Measurements from ENCODE around the gene MSL1. TPM values are rescaled to one million over a fixed set of nuclear protein-coding genes. Genes with fewer than 3 reads are reported as not detected.

The MSL1 gene
- total RNA-seq, 2 donors from 2014 or later: 95.4 to 108 TPM

GRCh38 chr17:40122136-40122998 lies 596 bp downstream of the MSL1 start:
- Mint-ChIP-seq H3K27ac (no peak overlapping the region), H3K36me3 (ENCODE audit: low read depth) (peaks cover 22% of the 10 kb centered on the region), H3K4me1 (peaks cover 7% of the 10 kb centered on the region), H3K4me3 (peak overlapping the region; percentile 93), H3K27me3 (ENCODE audit: insufficient read depth) (peaks cover 37% of the 10 kb centered on the region), H3K9me3 (no peaks in the 10 kb centered on the region)
- 0% methylated on average over 10 to 80 of the region's 97 CpGs for WGBS, 2 experiments (ENCODE audit: insufficient coverage in 1 of 2, insufficient read length in 1 of 2)
- no peaks in the 10 kb centered on the region for H3K9me3 ChIP-seq (ENCODE audit: control insufficient read depth, low read length)
- H3K27me3 ChIP-seq (ENCODE audit: control insufficient read depth, insufficient read depth, low read length, poor library complexity, severe bottlenecking): peaks cover 32% of the 10 kb centered on the region
- DNase-seq: peak; percentile 89
- peak overlapping the region; percentile 66 for H3K9ac ChIP-seq (ENCODE audit: extremely low read depth, low read length, poor library complexity, severe bottlenecking)
- peak overlapping the region; percentile 92 for H3K4me3 ChIP-seq (ENCODE audit: low read length)
- H3K36me3 ChIP-seq (ENCODE audit: control insufficient read depth, insufficient read depth, low read length): peaks cover 17% of the 10 kb centered on the region
- no peaks in the 10 kb centered on the region for H3K4me1 ChIP-seq (ENCODE audit: control insufficient read depth, insufficient read depth, low read length)
- TF ChIP-seq CTCF (conservative IDR thresholded peaks at IDR 0.05): no peak
- peak overlapping the region; percentile 89 for H3K27ac ChIP-seq (ENCODE audit: low read depth, low read length)

- peak overlapping the region; percentile 68 for H3K27ac ChIP-seq (ENCODE audit: low read depth, low read length)
- DNase-seq: peak; percentile 92
- H3K9me3 ChIP-seq (ENCODE audit: control insufficient read depth, low read length): no peaks in the 10 kb centered on the region
- 0% methylated on average over 13 to 42 of the region's 43 CpGs for WGBS, 2 experiments (ENCODE audit: insufficient coverage in 1 of 2, insufficient read length in 1 of 2)
- H3K4me1 ChIP-seq (ENCODE audit: control insufficient read depth, insufficient read depth, low read length): no peaks in the 10 kb centered on the region
- H3K4me3 ChIP-seq (ENCODE audit: low read length): peak overlapping the region; percentile 86
- H3K36me3 ChIP-seq (ENCODE audit: control insufficient read depth, insufficient read depth, low read length): peaks cover 26% of the 10 kb centered on the region
- Mint-ChIP-seq H3K27me3 (ENCODE audit: insufficient read depth) (peaks cover 28% of the 10 kb centered on the region), H3K36me3 (ENCODE audit: low read depth) (peaks cover 29% of the 10 kb centered on the region), H3K27ac (peak overlapping the region; percentile 92), H3K4me1 (peaks cover 7% of the 10 kb centered on the region), H3K4me3 (peak overlapping the region; percentile 93), H3K9me3 (no peaks in the 10 kb centered on the region)
- peak; percentile 51 for TF ChIP-seq CTCF (conservative IDR thresholded peaks at IDR 0.05)
- peak overlapping the region; percentile 66 for H3K9ac ChIP-seq (ENCODE audit: extremely low read depth, low read length, poor library complexity, severe bottlenecking)
- peaks cover 23% of the 10 kb centered on the region for H3K27me3 ChIP-seq (ENCODE audit: control insufficient read depth, insufficient read depth, low read length, poor library complexity, severe bottlenecking)
Measured at GRCh38 chr17:40122999-40123810, 1.4 kb downstream of the MSL1 start.

- Mint-ChIP-seq H3K27ac (peak overlapping the region; percentile 92), H3K9me3 (no peaks in the 10 kb centered on the region)
- 0% methylated on average over 1 to 2 of the region's 2 CpGs for WGBS, 2 experiments (ENCODE audit: insufficient coverage in 1 of 2, insufficient read length in 1 of 2)
Measured at GRCh38 chr17:40123811-40124114, 2.0 kb downstream of the MSL1 start.

More at GRCh38 chr17:40123811-40124114, 2.0 kb downstream of the MSL1 start:
- H3K9me3 ChIP-seq (ENCODE audit: control insufficient read depth, low read length): no peaks in the 10 kb centered on the region
- Mint-ChIP-seq H3K4me3 (peak overlapping the region; percentile 93), H3K27me3 (ENCODE audit: insufficient read depth) (peaks cover 24% of the 10 kb centered on the region), H3K36me3 (ENCODE audit: low read depth) (peaks cover 29% of the 10 kb centered on the region), H3K4me1 (peaks cover 7% of the 10 kb centered on the region)
- H3K27ac ChIP-seq (ENCODE audit: low read depth, low read length): no peak overlapping the region
- H3K36me3 ChIP-seq (ENCODE audit: control insufficient read depth, insufficient read depth, low read length): peaks cover 29% of the 10 kb centered on the region
- no peak for DNase-seq
- H3K27me3 ChIP-seq (ENCODE audit: control insufficient read depth, insufficient read depth, low read length, poor library complexity, severe bottlenecking): peaks cover 20% of the 10 kb centered on the region
- peak overlapping the region; percentile 86 for H3K4me3 ChIP-seq (ENCODE audit: low read length)
- no peaks in the 10 kb centered on the region for H3K4me1 ChIP-seq (ENCODE audit: control insufficient read depth, insufficient read depth, low read length)
- peak overlapping the region; percentile 48 for H3K9ac ChIP-seq (ENCODE audit: extremely low read depth, low read length, poor library complexity, severe bottlenecking)
- TF ChIP-seq CTCF (conservative IDR thresholded peaks at IDR 0.05): no peak
